SU-DHL-6 (cell line): ENCODE measurements around the gene C17orf113.

Experiments used
- H2AFZ ChIP-seq: fragments of 200-600 bp; sonication (generic); 2 replicates; pipeline ENCODE4 v1.6.1; 2014; ENCODE audit warnings: low read depth, mild to moderate bottlenecking, moderate library complexity, mixed read lengths, antibody characterized with exemption, low read length; ENCODE audit not compliant: severe bottlenecking
- H3F3A ChIP-seq: fragments of 200-600 bp; shearing (Covaris generic); 2 replicates; pipeline ENCODE4 v1.6.0; 2016; ENCODE audit warnings: antibody characterized with exemption, mild to moderate bottlenecking; ENCODE audit not compliant: insufficient read depth
- H3K27ac ChIP-seq: fragments of 200-600 bp; sonication (generic); 2 replicates; pipeline ENCODE4 v1.5.1; 2016; ENCODE audit warnings: low read depth, mild to moderate bottlenecking, low read length, moderate library complexity, mixed read lengths
- H3K27me3 ChIP-seq: fragments of 200-600 bp; sonication (generic), shearing (Covaris generic); 2 replicates; pipeline ENCODE4 v1.6.0; 2014; ENCODE audit warnings: mild to moderate bottlenecking, low read length
- H3K36me3 ChIP-seq: fragments of 200-600 bp; sonication (generic); 2 replicates; pipeline ENCODE4 v1.6.1; 2014; ENCODE audit warnings: mild to moderate bottlenecking, low read length, mixed read lengths
- H3K4me2 ChIP-seq: fragments of 300-600, 200-600 bp; shearing (Covaris generic), sonication (generic); 2 replicates; pipeline ENCODE4 v1.6.0; 2014; ENCODE audit warnings: low read length, low read depth, mild to moderate bottlenecking; ENCODE audit not compliant: poor library complexity, severe bottlenecking
- H3K4me3 ChIP-seq: fragments of 200-600 bp; sonication (generic); 2 replicates; pipeline ENCODE4 v1.5.1; 2014; ENCODE audit warnings: antibody characterized with exemption, low read length, mild to moderate bottlenecking, mixed read lengths; ENCODE audit not compliant: insufficient read depth, poor library complexity, severe bottlenecking
- H3K79me2 ChIP-seq: fragments of 200-600 bp; sonication (generic); 2 replicates; pipeline ENCODE4 v1.6.1; 2014; ENCODE audit warnings: mild to moderate bottlenecking, low read length, moderate library complexity; ENCODE audit not compliant: insufficient read depth
- H3K9ac ChIP-seq: fragments of 200-600 bp; sonication (generic); 2 replicates; pipeline ENCODE4 v1.7.0; 2014; ENCODE audit warnings: mild to moderate bottlenecking, low read length
- H3K9me2 ChIP-seq: fragments of 200-600 bp; sonication (generic); replicated peaks from 2 replicates; pipeline ENCODE4 v1.6.1; 2014; ENCODE audit warnings: low read length; ENCODE audit not compliant: insufficient read depth
- H3K9me3 ChIP-seq: fragments of 200-600 bp; sonication (generic); 2 replicates; pipeline ENCODE4 v1.6.1; 2014; ENCODE audit warnings: low read length, mixed read lengths; ENCODE audit not compliant: insufficient read depth
- H4K20me1 ChIP-seq: fragments of 200-600 bp; sonication (generic); 2 replicates; pipeline ENCODE4 v1.6.1; 2014; ENCODE audit warnings: low read depth, mild to moderate bottlenecking, antibody characterized with exemption, low read length, moderate library complexity, mixed read lengths
- EZH2phosphoT487 ChIP-seq: fragments of 200-600 bp; sonication (generic), shearing (Covaris generic); conservative IDR thresholded peaks from 2 replicates; pipeline ENCODE4 v1.6.1; 2018; ENCODE audit warnings: mild to moderate bottlenecking, antibody characterized with exemption, low read length, moderate library complexity, mixed read lengths
- TF ChIP-seq, protein P1 (sequence below): fragments of 200-600 bp; sonication (generic); IDR thresholded peaks from one replicate; pipeline ENCODE4 v1.5.1; 2017; ENCODE audit warnings: antibody characterized with exemption, mild to moderate bottlenecking, low read length, moderate library complexity; ENCODE audit not compliant: insufficient read depth, poor library complexity, severe bottlenecking

Gene C17orf113

DNA sequence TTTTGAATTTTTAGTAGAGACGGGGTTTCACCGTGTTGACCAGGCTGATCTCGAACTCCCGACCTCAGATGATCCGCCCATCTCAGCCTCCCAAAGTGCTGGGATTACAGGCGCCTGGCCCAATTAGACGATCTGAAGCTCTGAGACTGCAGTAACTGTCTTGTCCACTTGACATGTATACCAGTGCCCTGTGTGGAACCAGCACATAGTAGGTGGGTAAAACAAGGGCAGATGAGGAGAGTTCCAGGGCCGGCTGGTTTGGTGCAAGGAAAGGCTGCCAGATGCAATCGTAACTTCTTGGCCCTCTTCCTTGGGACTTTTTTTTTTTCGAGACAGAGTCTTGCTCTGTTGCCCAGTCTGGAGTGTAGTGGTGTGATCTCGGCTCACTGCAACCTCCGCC, 3.1 kb downstream of the C17orf113 start:
- Histone ChIP-seq H3K27ac (no peak overlapping the region), H3K79me2 (no peaks in the 10 kb centered on the region), H3K9me3 (no peaks in the 10 kb centered on the region), H3F3A (no peaks in the 10 kb centered on the region), H3K9ac (no peak overlapping the region), H3K9me2 (no peaks in the 10 kb centered on the region), H3K4me2 (no peak overlapping the region), H3K4me3 (no peak overlapping the region), H3K36me3 (no peaks in the 10 kb centered on the region), H4K20me1 (no peaks in the 10 kb centered on the region), H2AFZ (no peak overlapping the region), H3K27me3 (no peaks in the 10 kb centered on the region)
- TF ChIP-seq, protein P1, sequence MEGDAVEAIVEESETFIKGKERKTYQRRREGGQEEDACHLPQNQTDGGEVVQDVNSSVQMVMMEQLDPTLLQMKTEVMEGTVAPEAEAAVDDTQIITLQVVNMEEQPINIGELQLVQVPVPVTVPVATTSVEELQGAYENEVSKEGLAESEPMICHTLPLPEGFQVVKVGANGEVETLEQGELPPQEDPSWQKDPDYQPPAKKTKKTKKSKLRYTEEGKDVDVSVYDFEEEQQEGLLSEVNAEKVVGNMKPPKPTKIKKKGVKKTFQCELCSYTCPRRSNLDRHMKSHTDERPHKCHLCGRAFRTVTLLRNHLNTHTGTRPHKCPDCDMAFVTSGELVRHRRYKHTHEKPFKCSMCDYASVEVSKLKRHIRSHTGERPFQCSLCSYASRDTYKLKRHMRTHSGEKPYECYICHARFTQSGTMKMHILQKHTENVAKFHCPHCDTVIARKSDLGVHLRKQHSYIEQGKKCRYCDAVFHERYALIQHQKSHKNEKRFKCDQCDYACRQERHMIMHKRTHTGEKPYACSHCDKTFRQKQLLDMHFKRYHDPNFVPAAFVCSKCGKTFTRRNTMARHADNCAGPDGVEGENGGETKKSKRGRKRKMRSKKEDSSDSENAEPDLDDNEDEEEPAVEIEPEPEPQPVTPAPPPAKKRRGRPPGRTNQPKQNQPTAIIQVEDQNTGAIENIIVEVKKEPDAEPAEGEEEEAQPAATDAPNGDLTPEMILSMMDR, result no peak
- no peak for TF ChIP-seq EZH2phosphoT487

DNA sequence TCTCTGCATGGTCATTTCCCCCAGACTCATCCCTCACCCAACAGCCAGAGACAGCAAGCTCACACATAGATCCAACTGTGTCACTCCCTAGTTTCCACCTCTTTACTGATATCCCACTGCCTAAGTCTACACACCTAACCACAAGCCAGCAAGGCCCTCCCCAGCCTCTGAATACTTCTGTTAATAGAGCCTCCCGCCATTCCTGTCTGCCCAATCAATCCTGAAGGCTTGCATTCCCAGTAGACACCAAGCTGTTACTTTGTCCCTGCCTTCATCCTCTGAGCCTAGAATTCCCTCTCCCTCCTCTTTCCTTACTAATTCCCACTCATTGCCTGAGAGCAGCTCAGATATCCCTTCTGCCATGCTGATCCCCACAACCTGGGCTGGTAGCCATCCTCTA, 4.7 kb downstream of the C17orf113 start:
- Histone ChIP-seq H2AFZ (no peak overlapping the region), H3K4me2 (no peak overlapping the region)
- TF ChIP-seq, protein P1, result no peak
- TF ChIP-seq EZH2phosphoT487, result no peak

DNA sequence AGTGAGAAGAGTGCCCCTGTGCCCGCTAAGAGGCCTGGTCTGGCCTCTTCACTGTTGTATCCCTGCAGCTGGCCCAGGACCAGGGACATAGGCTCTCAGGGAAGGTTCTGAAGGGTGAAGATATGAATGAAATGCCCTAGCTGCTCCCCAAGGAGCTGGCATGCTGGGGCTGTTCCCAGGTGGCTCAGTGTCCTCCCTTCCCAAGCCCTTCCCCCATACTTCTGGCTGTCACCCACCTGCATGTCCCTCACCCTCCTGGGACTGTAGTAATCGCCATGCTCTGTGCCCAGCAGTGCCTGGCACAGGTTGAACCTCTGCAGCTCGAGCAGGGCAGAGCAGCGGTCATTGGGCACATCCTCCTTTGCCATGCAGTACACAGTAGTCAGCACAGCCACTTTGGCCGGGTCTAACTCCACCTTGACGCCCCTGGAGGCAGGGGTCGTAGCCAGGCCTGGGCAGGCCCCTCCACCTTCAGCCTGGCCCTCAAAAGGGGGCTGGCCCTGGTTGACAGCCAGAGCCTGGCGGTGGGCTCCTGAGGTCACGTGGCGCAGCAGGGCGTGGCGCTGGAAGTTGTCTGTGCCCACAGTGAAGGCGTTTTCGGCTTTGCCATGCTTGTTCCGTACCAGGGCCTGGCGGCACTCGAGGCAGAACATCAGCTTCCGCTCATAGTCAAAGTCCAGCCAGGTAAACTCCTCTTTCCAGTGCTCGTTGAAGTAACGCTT, 7.6 kb downstream of the C17orf113 start:
- H3F3A ChIP-seq, result no peaks in the 10 kb centered on the region
- no peaks in the 10 kb centered on the region for H3K9me3 ChIP-seq
- H3K4me2 ChIP-seq, result no peak overlapping the region
- H2AFZ ChIP-seq, result no peak overlapping the region
- H3K4me3 ChIP-seq, result no peak overlapping the region
- H3K9ac ChIP-seq, result no peak overlapping the region
- no peaks in the 10 kb centered on the region for H3K27me3 ChIP-seq
- no peaks in the 10 kb centered on the region for H3K36me3 ChIP-seq
- no peak overlapping the region for H3K27ac ChIP-seq
- H3K79me2 ChIP-seq, result no peaks in the 10 kb centered on the region
- no peaks in the 10 kb centered on the region for H3K9me2 ChIP-seq
- no peak for TF ChIP-seq EZH2phosphoT487
- H4K20me1 ChIP-seq, result no peaks in the 10 kb centered on the region

More for the DNA sequence above, 4.7 kb downstream of the C17orf113 start:
- Histone ChIP-seq H3K4me3 (no peak overlapping the region), H3K27me3 (no peaks in the 10 kb centered on the region), H3K79me2 (no peaks in the 10 kb centered on the region), H3K9me2 (no peaks in the 10 kb centered on the region), H3F3A (no peaks in the 10 kb centered on the region), H3K9ac (no peak overlapping the region), H3K9me3 (no peaks in the 10 kb centered on the region), H3K36me3 (no peaks in the 10 kb centered on the region), H3K27ac (no peak overlapping the region), H4K20me1 (no peaks in the 10 kb centered on the region)

DNA sequence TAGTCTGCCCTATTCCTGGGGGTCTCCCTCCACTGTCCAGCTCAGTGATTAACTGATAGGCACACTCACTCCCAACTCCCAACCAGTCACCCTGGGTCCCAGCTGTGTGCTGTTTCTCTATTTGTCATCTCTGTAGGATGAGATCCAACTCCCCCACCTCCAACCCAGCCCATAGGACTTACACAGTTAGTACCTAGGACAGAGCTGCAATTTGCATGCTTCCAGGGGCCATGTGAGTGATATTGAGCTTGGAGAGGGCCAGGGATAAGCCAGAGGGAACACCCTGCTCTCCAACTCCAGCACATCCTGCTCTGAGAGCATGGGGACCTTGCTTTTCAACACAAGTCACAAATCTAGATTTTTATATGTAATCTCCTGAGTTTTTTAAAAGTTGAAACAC, 8.8 kb downstream of the C17orf113 start:
- no peak overlapping the region for H3K4me3 ChIP-seq
- H3K79me2 ChIP-seq, result no peaks in the 10 kb centered on the region
- H4K20me1 ChIP-seq, result no peaks in the 10 kb centered on the region
- H2AFZ ChIP-seq, result no peak overlapping the region
- no peak overlapping the region for H3K27ac ChIP-seq
- no peak overlapping the region for H3K4me2 ChIP-seq
- no peaks in the 10 kb centered on the region for H3K9me2 ChIP-seq
- no peaks in the 10 kb centered on the region for H3K9me3 ChIP-seq
- TF ChIP-seq, protein P1, result no peak
- no peak for TF ChIP-seq EZH2phosphoT487
- no peaks in the 10 kb centered on the region for H3K27me3 ChIP-seq
- H3F3A ChIP-seq, result no peaks in the 10 kb centered on the region
- H3K36me3 ChIP-seq, result no peaks in the 10 kb centered on the region
- no peak overlapping the region for H3K9ac ChIP-seq
